AG04449 (cell line): ENCODE results near the gene CCND3.

ENCODE experiments used
- CTCF ChIA-PET: fragments of 350-600 bp; formaldehyde crosslinking; extraction: SDS; loops from one replicate; lab custom pipeline; 2021; ENCODE audit warnings: antibody characterized with exemption; lab: Yijun Ruan, JAX
- POLR2A ChIA-PET: fragments of 400-600, 350-600 bp; formaldehyde crosslinking; extraction: SDS; loops from one replicate; lab custom pipeline; 2020; ENCODE audit warnings: antibody characterized with exemption, inconsistent platforms; lab: Yijun Ruan, JAX
- DNase-seq: peaks from one replicate; pipeline ENCODE4 v3.0.0-alpha.2; 2010; ENCODE audit warnings: low read depth, low spot score
- H3K4me3 ChIP-seq: 2 replicates; pipeline ENCODE4 v1.5.1; 2011; ENCODE audit warnings: low read depth, mild to moderate bottlenecking, control low read depth, low read length
- TF ChIP-seq, protein P1 (sequence below): IDR thresholded peaks from one replicate; pipeline ENCODE4 v1.5.1; 2011; ENCODE audit warnings: mild to moderate bottlenecking, moderate library complexity, low read length, control low read depth, inconsistent platforms; ENCODE audit not compliant: insufficient read depth; ENCODE audit errors: missing control alignments

The CCND3 gene

DNA sequence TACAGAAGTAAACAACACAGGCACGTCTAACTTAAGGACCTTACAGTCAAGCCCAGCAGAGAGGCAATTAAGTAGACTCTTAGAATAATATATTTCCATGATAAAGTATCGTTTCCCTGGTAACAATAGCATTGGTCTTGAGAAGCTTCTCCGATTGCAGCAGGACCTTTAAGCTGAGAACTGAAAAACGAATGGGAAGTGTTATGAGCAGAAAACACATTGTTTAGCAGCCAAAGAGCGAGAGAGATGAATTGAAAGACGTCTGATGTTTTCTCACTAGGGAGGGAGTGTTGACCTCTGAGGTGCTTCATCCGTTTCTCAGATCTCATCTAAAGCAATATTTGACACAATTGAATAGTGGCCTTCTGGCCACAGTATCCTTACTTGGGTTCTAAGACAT, 19.5 kb downstream of the CCND3 start:
- no peak for DNase-seq
- ChIA-PET POLR2A (interaction anchor here (1.2 to 2.0 kb wide), 2 partner anchors 9 to 13 kb away, joined by 6 read pairs; no protein-coding TSS in a partner anchor), CTCF (interaction anchor here (0.7 to 12.2 kb wide), 19 partner anchors 9 to 319 kb away, joined by 3 to 341 read pairs (median 10); partner anchors contain the start of genes CCND3, TAF8 and TOMM6)
- TF ChIP-seq, protein P1, sequence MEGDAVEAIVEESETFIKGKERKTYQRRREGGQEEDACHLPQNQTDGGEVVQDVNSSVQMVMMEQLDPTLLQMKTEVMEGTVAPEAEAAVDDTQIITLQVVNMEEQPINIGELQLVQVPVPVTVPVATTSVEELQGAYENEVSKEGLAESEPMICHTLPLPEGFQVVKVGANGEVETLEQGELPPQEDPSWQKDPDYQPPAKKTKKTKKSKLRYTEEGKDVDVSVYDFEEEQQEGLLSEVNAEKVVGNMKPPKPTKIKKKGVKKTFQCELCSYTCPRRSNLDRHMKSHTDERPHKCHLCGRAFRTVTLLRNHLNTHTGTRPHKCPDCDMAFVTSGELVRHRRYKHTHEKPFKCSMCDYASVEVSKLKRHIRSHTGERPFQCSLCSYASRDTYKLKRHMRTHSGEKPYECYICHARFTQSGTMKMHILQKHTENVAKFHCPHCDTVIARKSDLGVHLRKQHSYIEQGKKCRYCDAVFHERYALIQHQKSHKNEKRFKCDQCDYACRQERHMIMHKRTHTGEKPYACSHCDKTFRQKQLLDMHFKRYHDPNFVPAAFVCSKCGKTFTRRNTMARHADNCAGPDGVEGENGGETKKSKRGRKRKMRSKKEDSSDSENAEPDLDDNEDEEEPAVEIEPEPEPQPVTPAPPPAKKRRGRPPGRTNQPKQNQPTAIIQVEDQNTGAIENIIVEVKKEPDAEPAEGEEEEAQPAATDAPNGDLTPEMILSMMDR = no peak
- H3K4me3 ChIP-seq = peak overlapping the region; percentile 98

DNA sequence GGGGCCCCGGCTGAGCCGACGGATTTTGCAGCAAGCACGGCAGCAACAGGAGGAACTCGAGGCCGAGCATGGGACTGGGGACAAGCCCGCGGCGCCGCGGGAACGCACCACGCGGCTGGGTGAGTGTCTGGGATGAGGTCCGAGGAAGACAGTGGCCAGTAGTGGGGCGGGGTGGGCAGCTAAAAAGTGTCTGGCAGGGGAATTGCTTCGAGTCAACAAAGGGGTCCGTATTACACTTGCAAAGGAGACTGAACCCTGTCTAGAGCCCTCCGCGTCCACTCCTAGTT, 20.0 kb downstream of the CCND3 start:
- CTCF ChIA-PET = interaction anchor here (0.9 to 12.2 kb wide), 42 partner anchors 15 to 627 kb away, joined by 3 to 341 read pairs (median 5); partner anchors contain the start of genes CCND3, TAF8, TOMM6 and USP49
- TF ChIP-seq, protein P1 = no peak
- no peak for DNase-seq
- H3K4me3 ChIP-seq = peak overlapping the region; percentile 98
- POLR2A ChIA-PET = interaction anchor here (0.5 to 2.0 kb wide), 7 partner anchors 9 to 140 kb away, joined by 3 to 8 read pairs (median 5); partner anchors contain the start of genes TAF8 and TOMM6

DNA sequence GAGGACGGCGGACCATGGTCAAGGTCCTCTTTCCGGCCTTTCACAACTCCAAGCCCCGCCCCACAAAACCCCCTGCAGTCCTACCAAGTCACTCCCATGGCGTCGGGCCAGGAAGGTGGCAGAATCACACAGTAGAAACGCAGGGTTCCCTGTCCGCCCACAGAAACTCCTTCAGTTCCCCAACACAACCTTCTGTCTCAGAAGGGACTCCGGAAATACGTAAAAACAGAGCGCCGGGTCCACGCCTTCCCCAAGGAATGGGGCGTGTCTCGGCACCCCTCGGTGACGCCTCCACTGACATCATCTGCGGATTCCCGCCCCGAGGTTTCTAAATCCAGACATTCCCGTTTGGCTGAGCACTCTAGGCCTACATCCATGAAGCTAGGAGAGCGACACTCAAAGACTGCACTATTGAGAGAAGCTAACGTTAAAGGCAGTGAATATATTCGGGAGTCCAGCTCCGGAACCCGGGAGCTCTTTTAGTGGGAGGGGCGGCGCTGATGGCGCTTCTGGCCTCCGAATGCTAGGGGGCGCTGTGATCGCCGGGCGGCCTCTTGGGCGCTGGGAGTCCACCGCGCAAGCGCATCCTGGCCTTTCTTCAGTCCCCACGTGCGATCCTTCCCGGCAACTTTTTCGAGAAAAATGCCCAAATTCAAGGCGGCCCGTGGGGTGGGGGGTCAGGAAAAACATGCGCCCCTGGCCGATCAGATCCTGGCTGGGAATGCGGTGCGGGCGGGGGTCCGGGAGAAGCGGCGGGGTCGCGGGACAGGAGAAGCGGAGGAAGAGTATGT, 20.5 kb downstream of the CCND3 start, which contains the start of the genes BYSL and MED20:
Gene BYSL, plus strand, starts transcription at position 579 of the 791 bp plus-strand sequence. Its CDS starts 64 bp downstream, at position 643.
Gene MED20, minus strand, starts transcription at position 219 of the 791 bp plus-strand sequence. Its CDS starts 121 bp downstream, at position 98.
- H3K4me3 ChIP-seq = peak within 1 kb of the TSS; percentile 98
- ChIA-PET CTCF (interaction anchor here (0.6 to 12.2 kb wide), 59 partner anchors 8 to 627 kb away, joined by 3 to 341 read pairs (median 5); partner anchors contain the start of genes CCND3, TAF8, TOMM6 and USP49), POLR2A (interaction anchor here (0.5 to 2.0 kb wide), 8 partner anchors 10 to 160 kb away, joined by 3 to 8 read pairs (median 4); partner anchors contain the start of genes TAF8 and TOMM6)
- peak; percentile 71 for DNase-seq
- TF ChIP-seq, protein P1 = peak; percentile 94

DNA sequence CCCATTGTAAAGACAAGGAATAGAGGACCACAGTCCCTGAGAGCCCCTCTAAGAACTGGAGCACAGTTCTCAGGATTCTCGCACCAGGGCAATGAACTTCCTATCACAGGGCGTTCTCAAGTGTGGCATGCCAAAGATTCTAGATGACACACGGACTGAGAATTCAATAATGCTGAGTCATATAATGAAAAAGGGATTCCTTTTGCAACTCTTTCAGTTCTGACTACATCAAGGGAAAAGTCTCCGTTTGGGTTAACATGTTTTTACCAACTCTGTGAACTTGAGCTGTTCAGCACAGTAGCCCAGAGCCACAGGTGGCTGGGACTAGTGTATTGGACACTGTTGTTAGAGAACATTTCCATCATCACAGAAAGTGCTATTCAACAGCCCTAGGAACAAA, 24.1 kb downstream of the CCND3 start:
- no peak overlapping the region; the same call in 1 of the 2 replicates for H3K4me3 ChIP-seq
- TF ChIP-seq, protein P1 = no peak
- DNase-seq = peak; percentile 79
- CTCF ChIA-PET = interaction anchor here (0.9 to 1.3 kb wide), 2 partner anchors 22 to 117 kb away, joined by 3 read pairs; no protein-coding TSS in a partner anchor
- POLR2A ChIA-PET = no interaction called here

DNA sequence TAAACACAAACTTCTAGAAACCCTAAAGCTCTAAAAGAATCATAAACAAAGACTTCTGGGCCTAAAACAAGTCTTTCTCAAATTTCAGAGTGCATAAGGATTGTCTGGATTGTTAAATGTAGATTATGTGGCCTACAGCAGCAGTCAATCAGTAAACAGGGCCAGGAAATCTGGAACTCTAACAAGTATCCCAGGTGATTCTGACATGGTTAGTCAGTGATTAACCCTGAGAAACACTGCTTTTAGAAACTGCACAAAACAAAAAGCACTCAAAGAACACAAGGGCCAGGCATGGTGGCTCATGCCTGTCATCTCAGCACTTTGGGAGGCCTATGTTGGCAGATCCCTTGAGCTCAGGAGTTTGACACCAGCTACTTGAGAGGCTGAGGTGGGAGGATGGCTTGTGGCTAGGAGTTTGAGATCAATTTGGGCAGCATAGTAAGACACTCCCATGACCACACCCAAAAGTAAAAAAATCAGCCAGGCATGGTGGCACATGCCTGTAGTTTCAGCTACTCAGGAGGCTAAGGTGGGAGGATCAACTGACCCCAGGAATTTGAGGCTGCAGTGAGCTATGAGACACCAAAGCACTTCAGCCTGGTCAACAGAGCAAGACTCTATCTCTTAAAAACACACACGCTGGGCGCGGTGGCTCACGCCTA, 26.6 kb downstream of the CCND3 start:
- POLR2A ChIA-PET = interaction anchor here (1.0 kb wide), 1 partner anchor 9 kb away, joined by 5 read pairs; no protein-coding TSS in a partner anchor

More for the DNA sequence above, 26.6 kb downstream of the CCND3 start:
- H3K4me3 ChIP-seq = no peak overlapping the region
- CTCF ChIA-PET = interaction anchor here (1.0 to 2.5 kb wide), 5 partner anchors 10 to 128 kb away, joined by 3 to 17 read pairs (median 4); partner anchors contain the start of gene TOMM6
- DNase-seq = no peak
- TF ChIP-seq, protein P1 = no peak
